ENCODE data around the gene TNPO1. TPM values are rescaled to one million over a fixed set of nuclear protein-coding genes. Genes with fewer than 3 reads are reported as not detected.
A peak's percentile ranks its signal among the peaks of the same experiment; 100 is the strongest.

TNPO1 gene
- total and polyA plus RNA-seq, 11 donors = 6.4 to 92.2 (median 67.2) TPM

DNA sequence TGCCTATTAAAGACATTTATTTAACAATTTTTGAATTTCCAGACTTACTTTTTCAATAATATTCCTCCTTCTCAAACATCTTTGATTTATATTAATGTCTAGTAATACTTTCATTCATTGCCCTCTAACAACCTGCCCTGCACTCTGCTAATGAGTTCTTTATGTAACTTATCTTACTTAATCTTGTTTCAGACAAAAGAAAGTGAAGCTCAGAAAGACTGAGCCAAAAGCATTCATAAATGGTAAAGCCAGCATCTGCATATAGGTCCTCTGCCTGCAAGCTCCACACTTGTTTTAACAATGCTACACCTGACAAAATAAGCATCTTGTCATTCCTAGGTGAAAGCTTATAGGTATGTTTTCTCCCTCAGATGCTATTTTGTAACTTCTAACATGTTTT, 2.4 kb upstream of the TNPO1 start:
- H3K4me1 ChIP-seq = peaks cover 0 to 33% (median 16%) of the 10 kb centered on the region in 12 donors
- no peaks in the 10 kb centered on the region for H3K27me3 ChIP-seq
- no peaks in the 10 kb centered on the region for H3K36me3 ChIP-seq
- intact Hi-C loops (cut with DNase I) = loop anchor here in 3 of 10 donors (10.0 kb wide), 3 partner anchors 199 to 449 kb away; no protein-coding TSS in a partner anchor
- no peaks in the 10 kb centered on the region for H3K9me3 ChIP-seq
- TF ChIP-seq POLR2A (IDR thresholded peaks at IDR 0.05) = no peak
- TF ChIP-seq, protein P1, sequence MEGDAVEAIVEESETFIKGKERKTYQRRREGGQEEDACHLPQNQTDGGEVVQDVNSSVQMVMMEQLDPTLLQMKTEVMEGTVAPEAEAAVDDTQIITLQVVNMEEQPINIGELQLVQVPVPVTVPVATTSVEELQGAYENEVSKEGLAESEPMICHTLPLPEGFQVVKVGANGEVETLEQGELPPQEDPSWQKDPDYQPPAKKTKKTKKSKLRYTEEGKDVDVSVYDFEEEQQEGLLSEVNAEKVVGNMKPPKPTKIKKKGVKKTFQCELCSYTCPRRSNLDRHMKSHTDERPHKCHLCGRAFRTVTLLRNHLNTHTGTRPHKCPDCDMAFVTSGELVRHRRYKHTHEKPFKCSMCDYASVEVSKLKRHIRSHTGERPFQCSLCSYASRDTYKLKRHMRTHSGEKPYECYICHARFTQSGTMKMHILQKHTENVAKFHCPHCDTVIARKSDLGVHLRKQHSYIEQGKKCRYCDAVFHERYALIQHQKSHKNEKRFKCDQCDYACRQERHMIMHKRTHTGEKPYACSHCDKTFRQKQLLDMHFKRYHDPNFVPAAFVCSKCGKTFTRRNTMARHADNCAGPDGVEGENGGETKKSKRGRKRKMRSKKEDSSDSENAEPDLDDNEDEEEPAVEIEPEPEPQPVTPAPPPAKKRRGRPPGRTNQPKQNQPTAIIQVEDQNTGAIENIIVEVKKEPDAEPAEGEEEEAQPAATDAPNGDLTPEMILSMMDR (IDR thresholded peaks at IDR 0.05) = no peak
- no peak for DNase-seq
- no peak overlapping the region for H3K4me3 ChIP-seq
- H3K27ac ChIP-seq = no peak overlapping the region
- ATAC-seq = no peak

DNA sequence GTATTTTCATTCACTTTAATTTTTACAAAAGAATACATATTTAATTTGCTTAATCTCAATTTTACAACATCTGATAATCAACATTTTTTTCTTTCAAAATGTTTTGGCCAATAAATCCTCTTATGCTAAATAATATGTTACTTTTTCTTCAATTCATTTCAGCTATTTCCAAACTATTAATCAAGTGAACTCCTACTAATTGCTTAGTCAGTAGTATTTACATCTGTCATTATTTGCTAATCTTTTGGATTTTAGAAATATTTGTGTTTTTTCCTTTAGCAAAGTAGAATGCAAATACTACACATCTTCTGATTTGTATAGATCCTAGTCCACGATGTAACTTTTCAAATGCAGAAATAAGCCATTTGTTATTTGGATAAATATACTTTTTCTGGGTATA, 1.6 kb upstream of the TNPO1 start:
- no peak for TF ChIP-seq POLR2A (IDR thresholded peaks at IDR 0.05)
- TF ChIP-seq, protein P1 (IDR thresholded peaks at IDR 0.05) = no peak
- no peak overlapping the region for H3K4me3 ChIP-seq
- no peaks in the 10 kb centered on the region for H3K27me3 ChIP-seq
- ATAC-seq (no peak), DNase-seq (no peak)
- no peaks in the 10 kb centered on the region for H3K9me3 ChIP-seq
- WGBS, 4 donors = 74 to 82% (median 78%) methylated on average over 1 of the region's 1 CpG
- intact Hi-C loops (cut with DNase I) = loop anchor here (5.0 to 10.0 kb wide), 6 partner anchors 200 to 450 kb away; no protein-coding TSS in a partner anchor
- H3K36me3 ChIP-seq = no peaks in the 10 kb centered on the region
- H3K27ac ChIP-seq = peak overlapping the region in 6 of 12 donors; percentile 89 to 99 (median 96)
- peaks cover 0 to 35% (median 16%) of the 10 kb centered on the region in 12 donors for H3K4me1 ChIP-seq

DNA sequence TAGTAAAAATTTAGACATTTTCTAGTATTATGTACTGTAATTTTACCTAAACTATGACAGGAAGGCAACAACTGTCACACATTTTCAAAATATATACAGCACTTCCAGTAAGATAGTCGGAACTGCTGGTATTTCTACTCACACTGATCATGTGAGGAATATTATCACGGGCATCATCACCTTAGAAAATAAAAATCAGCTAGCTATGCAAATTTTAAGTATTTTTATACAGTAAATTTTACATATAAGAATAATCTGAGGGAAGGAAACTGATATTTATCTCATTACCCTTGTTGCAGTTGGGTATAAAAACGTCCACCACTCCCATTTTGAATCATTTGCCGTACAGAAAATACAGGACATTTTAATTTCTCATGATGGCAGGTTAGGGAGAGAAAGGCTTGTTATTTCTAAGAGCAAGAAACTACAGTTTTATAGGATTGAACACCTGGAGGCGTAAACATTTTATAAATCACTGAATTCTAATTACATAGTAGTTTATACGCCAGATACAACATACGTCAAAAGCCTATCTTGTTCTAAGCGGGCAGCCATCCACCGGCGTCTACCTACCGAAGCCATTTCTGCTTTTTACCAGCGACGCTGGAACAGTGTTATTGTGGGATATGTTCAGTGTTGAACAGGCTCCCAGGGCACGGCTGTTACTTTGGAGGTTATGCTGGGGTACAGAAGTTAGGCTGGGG, 729 bp upstream of the TNPO1 start:
- H3K4me3 ChIP-seq = peak overlapping the region; percentile 65 to 91 (median 74)
- H3K27ac ChIP-seq = peak overlapping the region; percentile 87 to 99 (median 95)
- H3K27me3 ChIP-seq = no peaks in the 10 kb centered on the region
- intact Hi-C loops (cut with DNase I) = loop anchor here (1.0 to 10.0 kb wide), 10 partner anchors 33 to 451 kb away; partner anchors contain the start of gene FCHO2 (in 1 of the 10)
- DNase-seq (no peak), ATAC-seq (no peak)
- H3K4me1 ChIP-seq = peaks cover 0 to 35% (median 16%) of the 10 kb centered on the region in 12 donors
- no peaks in the 10 kb centered on the region for H3K9me3 ChIP-seq
- 5 to 13% (median 8%) methylated on average over 14 of the region's 14 CpGs for WGBS, 4 donors
- TF ChIP-seq, protein P1 (IDR thresholded peaks at IDR 0.05) = no peak
- no peaks in the 10 kb centered on the region for H3K36me3 ChIP-seq

DNA sequence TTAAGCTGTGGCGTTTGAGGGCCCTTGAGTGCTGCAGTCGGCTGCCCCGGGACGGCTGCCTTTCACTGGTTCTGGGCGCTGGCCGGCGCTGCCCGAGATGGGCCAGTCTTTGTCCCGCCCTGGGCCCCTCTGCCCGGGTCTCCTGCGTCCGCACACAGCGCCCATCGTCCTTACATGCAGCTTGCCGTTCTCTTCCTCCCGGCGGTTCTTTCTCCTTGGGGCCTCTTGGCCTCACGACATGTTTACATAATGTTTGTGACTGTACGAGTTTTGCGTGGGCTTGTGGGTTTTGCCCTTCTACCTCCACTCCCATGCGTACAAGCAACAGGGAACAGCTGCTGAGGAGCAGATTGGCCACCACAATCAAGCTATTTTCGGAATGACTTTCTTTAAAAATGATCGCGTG, 618 bp downstream of the TNPO1 start:
- Histone ChIP-seq H3K4me1 (peaks cover 0 to 41% (median 21%) of the 10 kb centered on the region in 12 donors), H3K36me3 (no peaks in the 10 kb centered on the region), H3K27me3 (no peaks in the 10 kb centered on the region), H3K4me3 (peak overlapping the region; percentile 65 to 91 (median 74)), H3K27ac (peak overlapping the region; percentile 87 to 99 (median 95)), H3K9me3 (no peaks in the 10 kb centered on the region)
- DNase-seq (peak; percentile 56 to 79 (median 58)), ATAC-seq (peak; percentile 56 to 71 (median 69))
- no peak for TF ChIP-seq POLR2A (IDR thresholded peaks at IDR 0.05)
- TF ChIP-seq, protein P1 (IDR thresholded peaks at IDR 0.05) = no peak
- intact Hi-C loops (cut with DNase I) = loop anchor here (1.0 to 10.0 kb wide), 10 partner anchors 32 to 452 kb away; partner anchors contain the start of gene FCHO2 (in 1 of the 10)
- 0 to 1% (median 0%) methylated on average over 24 of the region's 24 CpGs for WGBS, 4 donors
